Dermis microvascular lymphatic vessel endothelial cell (primary cell): ENCODE data around the gene NOS1AP. TPM values are rescaled to one million over a fixed set of nuclear protein-coding genes. Genes with fewer than 3 reads are reported as not detected.
"Not testable (repeated sequence)": the region's sequence is repeated elsewhere in the genome, so short reads cannot be mapped to it uniquely, and the experiment has no call there.

Experiments used
- DNase-seq, 2 donors: peaks; one replicate each; pipeline versions ENCODE4 v3.0.0 to v3.0.0-alpha.2; 2010; ENCODE audit warnings: low read depth in 2 of 2
- total RNA-seq: library from RNA; depleted of rRNA; stranded (reverse); fragments of >200 nt; gene quantifications from 2 replicates; pipeline ENCODE4 v1.2.1, GENCODE V29; 2014

NOS1AP gene
- total RNA-seq, 1 donor from 2014 or later: 0.13 TPM

DNA sequence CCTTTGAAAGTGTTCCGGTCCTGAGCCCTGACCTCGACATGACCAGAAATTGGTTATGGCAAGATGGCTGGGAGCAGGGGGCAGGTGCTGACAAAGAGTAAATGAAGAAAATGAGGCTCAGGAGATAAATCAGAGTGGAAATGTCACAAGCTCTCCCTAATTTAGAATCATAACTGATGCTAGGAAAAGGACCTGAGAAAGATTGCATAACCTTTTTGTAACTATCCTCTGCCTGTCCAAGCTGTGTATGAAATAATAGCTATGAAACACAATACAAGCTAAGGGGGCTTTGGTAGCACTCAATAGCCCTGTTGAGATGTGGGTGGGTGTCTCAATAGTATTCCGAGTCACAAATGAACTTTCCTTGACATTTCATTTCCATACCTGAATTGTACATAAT, 12.9 kb upstream of the NOS1AP start:
- no peak for DNase-seq

DNA sequence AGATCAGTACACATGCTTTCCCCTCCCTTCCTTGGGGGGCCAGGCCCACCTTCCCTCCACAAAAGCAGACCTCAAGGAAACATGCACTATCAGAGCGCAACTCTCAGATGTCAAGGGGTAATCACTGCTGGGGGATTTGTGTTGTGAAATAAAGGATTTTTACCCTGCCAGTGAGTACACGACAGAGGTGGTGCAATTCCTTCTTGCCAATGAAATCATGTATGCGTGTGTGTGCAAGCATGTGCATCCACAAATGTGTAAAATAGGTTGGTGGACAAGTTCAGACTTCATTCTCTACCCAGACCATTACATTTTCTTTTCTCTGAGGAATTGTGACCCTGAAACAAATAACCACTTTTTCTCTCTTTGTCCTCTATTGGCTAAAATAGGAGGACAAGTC, 9.8 kb upstream of the NOS1AP start:
- no peak for DNase-seq

DNA sequence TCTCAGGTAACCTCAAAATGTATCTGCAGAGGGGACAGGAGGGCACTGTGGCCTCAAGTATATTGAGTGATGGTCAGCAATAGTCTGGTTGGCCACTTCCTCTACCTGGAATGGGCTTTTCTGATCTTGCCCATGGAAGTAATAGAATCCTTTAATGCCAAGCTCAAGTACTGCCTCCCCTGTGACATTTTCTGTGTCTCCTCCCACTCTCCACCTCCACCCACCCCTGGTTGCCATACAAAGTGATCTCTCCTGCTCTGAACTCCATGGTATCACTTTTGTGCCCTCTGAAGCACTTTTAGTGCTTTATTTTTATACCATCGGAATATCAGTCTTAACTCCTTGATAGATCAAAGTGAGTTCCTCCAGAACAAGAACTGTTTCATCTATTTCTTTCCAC, 9.2 kb upstream of the NOS1AP start:
- DNase-seq: no peak

DNA sequence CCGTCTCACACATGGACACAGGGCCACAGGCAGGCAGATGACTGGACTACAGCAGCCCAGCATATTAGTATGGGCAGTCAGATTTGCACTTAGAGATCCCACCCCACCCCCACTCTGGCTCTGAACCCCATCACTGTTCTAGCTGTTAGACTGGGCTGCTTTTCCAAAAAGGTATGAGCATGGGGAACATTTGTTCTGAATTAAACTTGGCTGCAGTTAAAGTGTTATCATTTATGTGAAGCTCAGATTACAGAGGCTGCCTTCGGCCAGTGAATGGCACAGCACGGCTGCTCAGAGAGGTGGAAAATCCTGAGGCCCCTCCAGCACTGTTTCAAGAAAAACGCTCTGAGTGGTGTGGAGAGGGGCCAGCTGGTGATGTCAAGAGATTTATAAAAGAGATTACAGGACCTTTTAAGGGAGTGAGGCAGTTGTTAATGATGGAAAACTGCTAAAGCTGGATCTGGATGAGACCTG, 6.9 kb upstream of the NOS1AP start:
- no peak for DNase-seq

DNA sequence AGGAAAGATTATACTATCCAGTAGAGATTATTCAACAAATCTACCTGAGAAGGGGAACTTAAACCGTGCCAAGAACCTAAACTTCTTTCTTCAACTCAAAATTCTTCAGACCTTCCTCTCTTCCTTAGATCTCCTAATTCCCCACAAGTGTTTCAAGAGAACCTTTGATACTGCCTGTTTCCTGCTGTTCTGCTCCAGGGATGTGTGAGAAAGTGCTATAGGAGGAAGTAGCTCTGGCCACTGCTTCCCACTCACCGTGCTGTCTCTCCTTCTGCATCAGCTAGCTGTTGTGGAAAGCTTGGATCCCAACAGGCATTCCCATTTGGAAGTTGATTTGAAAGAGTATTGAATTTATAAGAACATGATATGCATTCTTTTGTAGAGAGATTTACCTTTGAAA, 4.5 kb upstream of the NOS1AP start:
- no peak for DNase-seq

DNA sequence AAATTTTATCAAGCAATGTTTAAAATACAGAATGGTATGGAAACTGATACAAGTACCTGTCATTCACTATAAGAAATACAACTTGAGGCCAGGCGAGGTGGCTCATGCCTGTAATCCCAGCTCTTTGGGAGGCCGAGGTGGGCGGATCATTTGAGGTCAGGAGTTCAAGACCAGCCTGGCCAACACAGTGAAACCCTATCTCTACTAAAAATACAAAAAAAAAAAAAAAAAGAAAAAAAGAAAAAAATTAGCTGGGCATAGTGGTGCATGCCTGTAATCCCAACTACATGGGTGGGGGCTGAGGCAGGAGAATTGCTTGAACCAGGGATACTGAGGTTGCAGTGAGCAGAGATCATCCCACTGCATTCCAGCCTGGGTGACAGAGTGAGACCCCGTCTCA, 2.7 kb upstream of the NOS1AP start:
- not testable (repeated sequence) for DNase-seq

DNA sequence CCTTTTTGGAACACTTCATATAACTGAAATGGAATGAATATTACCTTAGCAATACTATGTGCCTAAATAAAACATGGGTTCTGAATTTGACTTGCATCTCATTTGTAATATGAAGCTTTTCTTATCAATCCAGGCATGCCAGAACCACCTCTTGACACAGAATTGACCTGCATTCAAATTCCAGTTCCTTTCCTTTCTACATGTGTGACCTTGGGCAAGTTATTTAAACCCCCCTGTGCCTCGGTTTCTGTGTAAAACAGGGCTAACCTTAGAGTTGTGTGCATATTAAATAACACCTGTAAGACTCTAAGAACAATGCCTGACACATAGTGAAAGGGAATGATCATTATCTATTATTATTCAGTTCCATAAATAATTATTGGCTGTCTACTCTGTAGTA, 2.0 kb upstream of the NOS1AP start:
- DNase-seq: no peak

DNA sequence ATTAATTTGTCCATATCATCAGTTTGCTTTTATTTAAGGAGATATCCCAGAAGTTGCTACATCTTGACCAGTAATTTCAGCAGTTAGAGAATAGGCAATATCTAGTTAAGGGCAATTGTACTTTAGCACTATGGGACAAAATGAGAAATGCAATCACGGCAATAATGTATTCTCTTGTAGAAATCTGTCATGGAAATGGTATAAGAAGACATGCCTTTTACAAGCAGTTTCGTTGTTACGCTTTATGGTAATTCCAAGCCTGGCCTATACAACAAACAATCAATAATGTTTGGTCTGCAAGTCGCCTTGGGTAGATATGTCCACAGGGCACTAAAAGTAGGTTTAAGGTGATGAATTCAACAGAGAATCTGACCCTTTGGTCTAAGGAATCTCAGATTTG, 1.2 kb upstream of the NOS1AP start:
- no peak for DNase-seq

DNA sequence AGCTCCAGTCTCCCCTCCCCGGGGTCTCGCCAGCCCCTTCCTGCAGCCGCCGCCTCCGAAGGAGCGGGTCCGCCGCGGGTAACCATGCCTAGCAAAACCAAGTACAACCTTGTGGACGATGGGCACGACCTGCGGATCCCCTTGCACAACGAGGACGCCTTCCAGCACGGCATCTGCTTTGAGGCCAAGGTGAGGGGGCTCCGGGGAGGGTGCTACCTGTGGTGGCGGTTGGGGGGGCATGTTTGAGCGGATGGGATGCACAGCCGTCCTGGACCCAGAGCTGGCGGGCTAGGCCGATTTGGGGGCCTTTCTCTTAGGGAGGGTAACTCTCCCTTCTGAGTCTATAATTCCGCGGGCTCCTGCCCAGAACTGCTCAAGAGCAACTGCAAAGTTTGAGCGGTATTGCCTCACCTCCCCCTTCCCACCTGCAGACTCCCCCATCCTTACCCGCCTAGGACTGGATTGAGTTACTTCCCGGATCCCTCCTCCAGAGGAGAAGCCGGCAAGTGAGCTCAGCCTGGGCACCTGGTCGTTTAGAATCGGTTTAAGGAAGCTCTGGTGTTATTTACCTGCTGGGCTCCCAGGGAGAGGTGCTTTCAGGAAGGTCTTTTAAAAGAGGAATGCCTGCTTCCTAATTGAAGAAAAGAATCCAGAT, 730 bp downstream of the NOS1AP start:
- no peak for DNase-seq

DNA sequence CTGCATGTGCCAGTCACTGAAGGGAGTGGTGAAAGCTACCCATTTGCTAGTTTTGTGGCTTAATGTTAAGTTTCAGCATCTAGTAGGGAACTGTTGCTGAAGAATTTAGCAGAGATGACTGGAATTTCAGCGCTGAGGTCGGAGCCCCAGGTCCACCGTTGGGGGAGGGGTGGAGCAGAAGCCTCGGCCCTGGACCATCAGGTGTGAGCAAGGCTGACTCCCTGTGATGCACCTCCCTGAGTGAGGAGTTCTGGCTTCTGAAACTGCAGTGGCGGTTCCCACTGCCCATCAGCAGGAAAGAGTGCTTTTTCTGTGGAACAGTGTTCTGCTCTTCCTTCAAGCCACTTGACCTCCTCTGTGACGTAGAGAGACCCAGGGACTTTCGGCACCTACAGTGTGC, 1.3 kb downstream of the NOS1AP start:
- no peak for DNase-seq

DNA sequence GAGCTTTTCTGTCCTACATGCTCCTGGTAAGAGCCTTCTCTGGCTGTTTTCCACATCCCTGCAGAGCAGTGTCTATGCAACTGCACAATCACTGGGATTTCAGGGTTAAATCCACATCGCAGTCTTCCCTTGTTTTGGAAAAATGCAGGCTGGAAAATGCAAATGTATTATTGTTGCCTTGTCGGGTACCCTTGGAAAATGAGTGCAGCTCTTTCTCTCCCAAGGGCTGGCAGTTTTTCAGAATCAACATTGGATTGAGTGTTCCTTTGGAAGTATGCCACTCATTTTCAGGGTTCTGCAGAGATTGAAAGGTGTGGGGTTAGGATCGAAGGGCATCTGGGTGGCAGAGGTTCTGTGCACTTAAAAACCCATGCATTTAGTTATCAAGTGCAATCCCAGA, 3.2 kb downstream of the NOS1AP start:
- DNase-seq: no peak

DNA sequence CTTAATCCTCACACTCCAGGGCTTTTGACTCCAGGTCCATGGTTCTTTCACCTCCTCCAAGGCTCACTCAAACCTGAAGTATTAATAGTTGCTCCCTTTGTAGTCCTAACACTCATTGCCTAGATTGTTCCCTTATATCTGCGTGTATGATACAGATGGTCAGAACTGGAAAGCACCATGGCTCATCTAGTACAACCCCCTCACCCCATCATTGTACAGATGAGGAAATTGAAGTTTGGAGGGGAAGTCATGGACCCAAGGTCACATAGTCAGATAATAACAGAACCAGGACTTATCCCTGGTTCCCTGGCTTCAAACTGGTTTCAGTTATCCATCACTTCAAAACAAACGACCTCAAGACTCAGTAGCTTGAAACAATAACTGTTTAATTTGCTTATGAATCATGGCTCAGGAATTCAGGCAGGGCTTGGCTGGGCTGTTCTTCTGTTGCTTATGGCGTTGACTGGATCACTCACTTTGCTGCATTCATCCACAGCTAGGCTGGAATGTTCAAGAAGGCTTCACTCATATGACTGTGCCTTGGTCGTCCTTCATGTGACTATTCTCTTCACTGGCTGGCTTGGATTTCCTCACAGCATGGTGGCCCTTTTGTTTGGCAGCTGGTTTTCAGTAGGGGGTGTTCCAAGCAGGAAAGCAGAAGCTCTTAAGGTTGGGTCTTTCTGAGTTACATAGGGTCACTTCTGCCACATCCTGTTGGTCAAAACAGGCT, 5.0 kb downstream of the NOS1AP start:
- no peak for DNase-seq

DNA sequence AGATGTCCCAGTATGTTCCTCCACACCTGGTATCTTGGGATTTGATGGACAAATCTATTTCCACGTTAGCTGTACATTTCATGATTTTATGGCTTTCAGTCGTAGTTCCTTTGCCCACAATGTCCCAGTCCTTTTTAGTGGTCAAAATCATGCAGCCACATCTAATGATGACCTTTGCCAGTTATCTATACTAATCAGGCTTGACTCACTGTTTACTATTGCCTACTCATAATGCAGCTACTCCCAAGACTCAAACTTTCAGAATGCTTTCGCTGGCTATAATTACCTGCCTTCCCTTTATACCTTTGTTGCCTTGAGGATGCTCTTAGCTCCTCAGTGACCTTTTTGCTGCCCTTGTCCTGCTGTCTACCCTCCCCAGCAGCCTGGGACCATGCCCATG, 6.4 kb downstream of the NOS1AP start:
- DNase-seq: no peak

DNA sequence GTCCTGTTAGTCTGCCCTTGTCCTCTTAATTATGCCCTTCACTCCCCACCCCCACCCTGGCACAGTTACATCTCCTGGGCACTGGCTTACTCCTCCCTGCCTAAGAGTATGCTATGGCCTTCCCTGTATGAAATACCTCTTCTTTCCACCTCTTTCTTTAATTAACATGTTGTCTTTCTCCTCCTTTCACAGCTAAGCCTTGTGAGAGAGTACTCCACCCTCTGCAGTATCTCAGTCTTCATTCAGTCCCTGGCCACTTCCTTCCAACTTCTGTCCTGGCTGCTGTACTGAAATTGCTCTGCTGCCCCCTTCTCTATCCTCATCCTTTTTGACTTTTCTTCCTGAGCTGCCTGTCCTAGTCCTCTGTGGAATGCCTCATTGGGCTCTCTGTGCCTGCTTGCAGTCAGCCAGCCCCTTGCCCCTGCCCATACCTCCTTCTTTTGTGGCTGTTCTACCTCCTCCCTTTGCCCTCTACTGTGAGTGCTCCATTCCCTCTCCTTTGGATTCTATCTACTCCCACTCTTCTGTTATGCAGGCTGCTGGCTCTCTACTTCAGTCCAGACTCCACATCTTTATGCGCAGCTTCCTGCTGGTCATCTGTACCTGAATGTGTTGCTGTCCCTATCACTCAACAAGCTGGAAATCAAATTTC, 8.3 kb downstream of the NOS1AP start:
- no peak for DNase-seq

DNA sequence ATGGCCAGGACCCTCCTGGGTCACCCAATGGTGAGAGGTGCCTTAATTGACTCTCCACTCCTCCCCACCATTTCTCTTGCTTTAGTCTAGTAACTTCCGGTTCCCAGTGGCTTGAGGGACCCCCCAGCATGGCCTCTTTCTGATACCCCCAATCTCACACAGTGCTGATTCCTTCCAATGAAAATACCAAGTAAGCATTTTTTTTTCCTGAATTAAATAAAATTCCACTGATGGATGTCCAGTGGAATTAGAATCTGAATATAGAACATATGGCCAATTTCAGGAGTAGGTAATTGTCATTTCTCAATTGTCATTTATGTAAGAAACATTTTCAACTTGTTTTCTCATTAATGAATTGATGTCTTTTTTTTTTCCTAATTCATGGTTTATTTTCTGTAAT, 9.5 kb downstream of the NOS1AP start:
- DNase-seq: no peak

DNA sequence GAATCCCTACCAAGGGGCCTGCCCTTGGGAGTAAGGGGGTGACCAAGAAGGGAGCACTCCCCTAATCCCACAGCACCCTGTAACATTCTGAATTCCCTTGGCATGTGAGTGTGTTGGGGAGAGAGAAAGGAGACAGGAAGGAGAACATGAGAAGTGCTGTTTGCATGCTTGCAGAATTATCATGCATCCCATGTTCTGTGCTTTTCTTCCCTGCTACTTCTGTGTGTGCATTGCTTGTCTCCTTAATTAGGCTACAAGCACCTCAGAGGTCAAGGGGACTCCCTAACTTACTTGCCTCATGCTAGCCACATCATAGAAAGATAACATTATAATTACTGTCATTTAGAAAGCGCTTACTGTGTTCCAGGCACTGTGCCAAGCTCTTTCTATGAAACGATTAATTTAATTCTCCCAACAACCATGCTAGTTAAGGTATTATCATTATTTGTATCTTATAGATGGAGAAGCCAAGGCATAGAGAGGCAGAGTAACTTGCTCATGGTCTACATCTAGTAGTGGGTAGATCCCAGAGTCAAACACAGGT, 11.1 kb downstream of the NOS1AP start:
- DNase-seq: no peak

DNA sequence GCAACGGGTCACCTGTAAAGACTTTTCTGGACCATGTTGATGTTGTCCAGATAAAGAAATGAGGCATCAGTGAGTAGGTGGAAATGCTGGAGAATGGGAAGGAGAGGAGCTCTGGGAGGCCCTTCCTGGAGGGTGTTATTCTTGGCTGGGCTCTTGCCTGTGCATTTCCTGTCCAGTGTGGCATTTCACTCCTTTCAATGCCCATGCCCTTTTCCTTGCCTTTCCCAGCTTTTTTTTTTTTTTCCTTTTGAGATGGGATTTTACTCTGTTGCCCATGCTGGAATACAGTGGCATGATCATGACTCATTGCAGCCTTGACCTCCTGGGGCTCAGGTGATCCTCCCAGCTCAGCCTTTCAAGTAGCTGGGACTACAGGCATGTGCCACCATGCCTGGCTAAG, 11.8 kb downstream of the NOS1AP start:
- DNase-seq: peak in 1 of 2 donors; percentile 69

DNA sequence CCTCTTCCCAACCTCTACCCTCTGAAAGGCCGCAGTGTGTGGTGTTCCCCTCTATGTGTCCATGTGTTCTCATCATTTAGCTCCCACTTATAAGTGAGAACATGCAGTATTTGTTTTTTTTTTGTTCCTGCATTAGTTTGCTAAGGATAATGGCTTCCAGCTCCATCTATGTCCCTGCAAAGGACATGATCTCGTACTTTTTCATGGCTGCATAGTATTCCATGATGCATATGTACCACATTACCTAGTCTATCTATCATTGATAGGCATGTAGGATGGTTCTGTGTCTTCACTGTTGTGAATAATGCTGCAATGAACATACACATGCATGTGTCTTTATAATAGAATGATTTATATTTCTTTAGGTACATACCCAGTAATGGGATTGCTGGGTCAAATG, 12.6 kb downstream of the NOS1AP start:
- not testable (repeated sequence) for DNase-seq

DNA sequence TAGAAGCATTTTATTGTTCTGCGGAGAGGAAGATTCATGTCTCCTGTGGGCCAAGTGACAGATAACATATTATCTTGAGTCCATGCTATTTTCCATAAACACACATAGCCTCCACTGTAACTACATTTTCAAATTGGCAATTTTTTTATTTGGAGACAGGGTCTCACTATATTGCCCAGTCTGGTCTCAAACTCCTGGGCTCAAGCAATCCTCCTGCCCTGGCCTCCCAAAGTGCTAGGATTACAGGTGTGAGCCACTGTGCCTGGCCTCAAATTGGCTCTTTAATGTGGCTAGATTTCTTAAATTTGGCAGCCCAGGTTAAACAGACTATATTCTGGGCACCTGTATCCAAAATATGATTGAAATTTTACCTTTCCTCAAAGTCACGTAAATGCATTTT, 13.8 kb downstream of the NOS1AP start:
- DNase-seq: no peak

DNA sequence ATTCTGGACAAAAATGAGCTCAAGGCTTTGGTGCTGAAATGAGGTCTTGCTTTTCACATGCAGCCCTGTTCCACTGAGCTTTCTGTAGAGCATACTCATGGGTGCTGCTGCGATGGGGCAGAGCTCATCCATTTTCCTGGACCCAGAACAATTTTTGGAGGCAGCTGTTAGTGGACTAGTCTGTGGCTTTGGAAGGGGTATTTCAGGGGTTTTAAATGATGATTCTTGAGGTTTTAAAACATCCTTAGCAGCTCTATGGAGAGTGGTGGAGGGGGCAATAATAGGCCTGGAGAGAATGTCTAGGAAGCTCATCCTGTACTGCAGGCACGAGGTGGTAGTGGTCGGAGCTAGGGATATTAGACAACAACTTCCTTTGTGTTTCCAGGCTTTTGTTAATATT, 16.5 kb downstream of the NOS1AP start:
- no peak for DNase-seq

DNA sequence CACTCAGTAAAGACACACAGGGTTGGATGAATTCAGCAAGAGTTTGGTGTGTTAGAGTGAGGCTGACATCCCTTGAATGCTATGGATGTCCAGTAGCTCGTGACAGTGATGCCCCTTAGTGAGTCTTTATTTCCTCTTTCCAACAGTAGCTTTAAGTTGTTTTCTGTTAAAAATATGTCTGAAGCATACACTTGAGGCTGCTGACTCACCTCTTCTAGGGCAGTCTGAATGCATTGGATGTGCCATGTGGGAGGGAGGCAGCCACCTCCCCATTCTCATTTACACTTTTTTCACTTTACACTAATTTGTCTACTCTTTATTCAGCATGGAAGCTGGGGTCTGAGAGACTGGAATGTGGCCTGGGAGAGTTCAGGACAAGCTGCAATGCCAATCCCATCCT, 17.6 kb downstream of the NOS1AP start:
- DNase-seq: peak in 1 of 2 donors; percentile 40

DNA sequence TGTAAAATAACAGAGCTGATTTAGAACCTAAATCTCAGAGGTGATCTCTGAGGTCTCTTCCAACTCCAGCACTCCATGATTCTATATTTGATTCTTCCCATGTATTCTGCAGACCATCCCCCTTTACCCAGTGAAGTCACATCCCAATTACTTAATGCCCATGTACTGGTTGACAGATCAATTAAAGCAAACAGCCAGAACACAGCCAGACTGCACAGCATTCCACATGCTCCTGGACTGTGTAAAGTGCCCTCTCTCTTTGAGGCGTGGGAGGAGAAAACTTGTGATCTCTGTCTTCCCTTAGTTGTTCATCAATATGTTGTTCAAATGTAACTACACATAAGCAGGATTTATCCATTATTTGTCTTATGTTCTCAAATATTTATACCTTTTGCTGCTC, 18.1 kb downstream of the NOS1AP start:
- no peak for DNase-seq
